Measurements from ENCODE around the gene CTTNBP2.

Gene CTTNBP2

GRCh38 chr7:117782761-117783160 lies 90.5 kb downstream of the CTTNBP2 start:
- Histone ChIP-seq H3K4me1 (ENCODE audit: control insufficient read depth, insufficient read depth, low read length) (no peaks in the 10 kb centered on the region), H3K4me3 (ENCODE audit: low read depth, low read length) (no peak overlapping the region), H3K36me3 (ENCODE audit: control insufficient read depth in 2 of 2, insufficient read depth in 1 of 2, low read length in 2 of 2) (no peaks in the 10 kb centered on the region), H3K9me3 (ENCODE audit: control insufficient read depth, insufficient read depth, low read depth, low read length) (no peaks in the 10 kb centered on the region), H3K27ac (ENCODE audit: extremely low read depth, low read depth, low read length) (no peak overlapping the region)
- ChIA-PET CTCF (no interaction called here), POLR2A (no interaction called here)
- no peak for TF ChIP-seq ZNF223 (tag by site-specific recombination; IDR thresholded peaks at IDR 0.05)
- no peak for TF ChIP-seq YY1 (tag by site-specific recombination; IDR thresholded peaks at IDR 0.05)
- TF ChIP-seq ZNF175 (tag by site-specific recombination; IDR thresholded peaks at IDR 0.05), result no peak
- no peak for TF ChIP-seq ZNF621 (tag by site-specific recombination; IDR thresholded peaks at IDR 0.05)
- no peak for TF ChIP-seq ZNF211 (tag by site-specific recombination; IDR thresholded peaks at IDR 0.05; ENCODE audit: low read depth)
- no peak for TF ChIP-seq ZNF184 (tag by site-specific recombination; IDR thresholded peaks at IDR 0.05)
- no peak for TF ChIP-seq BCL11A (tag by site-specific recombination; IDR thresholded peaks at IDR 0.05; ENCODE audit: low read depth)
- no peak for TF ChIP-seq ZNF148 (tag by site-specific recombination; IDR thresholded peaks at IDR 0.05; ENCODE audit: borderline replicate concordance)
- TF ChIP-seq ZNF830 (tag by site-specific recombination; IDR thresholded peaks at IDR 0.05; ENCODE audit: low read depth), result no peak
- no peak for TF ChIP-seq KLF16 (tag by site-specific recombination; IDR thresholded peaks at IDR 0.05)
- no peak for TF ChIP-seq ZBTB49 (tag by site-specific recombination; IDR thresholded peaks at IDR 0.05; ENCODE audit: low read depth)
- no peak for TF ChIP-seq ZNF660 (tag by site-specific recombination; IDR thresholded peaks at IDR 0.05)
- TF ChIP-seq ZNF366 (tag by site-specific recombination; conservative IDR thresholded peaks at IDR 0.05), result no peak
- TF ChIP-seq SCRT2 (tag by site-specific recombination; IDR thresholded peaks at IDR 0.05), result no peak
- no peak for TF ChIP-seq ZNF239 (tag by site-specific recombination; IDR thresholded peaks at IDR 0.05)

GRCh38 chr7:117781707-117782106 lies 91.5 kb downstream of the CTTNBP2 start:
- no peak overlapping the region for H3K27ac ChIP-seq (ENCODE audit: extremely low read depth, low read depth, low read length)
- no peak overlapping the region for H3K4me3 ChIP-seq (ENCODE audit: low read depth, low read length)
- H3K9me3 ChIP-seq (ENCODE audit: control insufficient read depth, insufficient read depth, low read depth, low read length), result no peaks in the 10 kb centered on the region
- no peaks in the 10 kb centered on the region for H3K4me1 ChIP-seq (ENCODE audit: control insufficient read depth, insufficient read depth, low read length)
- no peaks in the 10 kb centered on the region; a peak in 1 of 3 replicates for H3K36me3 ChIP-seq (ENCODE audit: control insufficient read depth in 2 of 2, insufficient read depth in 1 of 2, low read length in 2 of 2)
- ChIA-PET CTCF (interaction anchor here (1.0 kb wide), 1 partner anchor 86 kb away, joined by 3 read pairs; no protein-coding TSS in a partner anchor), POLR2A (no interaction called here)
- TF ChIP-seq KLF9 (tag by site-specific recombination; IDR thresholded peaks at IDR 0.05; ENCODE audit: low read depth) (no peak), ZNF76 (tag by site-specific recombination; IDR thresholded peaks at IDR 0.05; ENCODE audit: borderline replicate concordance, low read depth) (no peak), ZNF544 (tag by site-specific recombination; IDR thresholded peaks at IDR 0.05) (no peak), ZNF280C (tag by site-specific recombination; IDR thresholded peaks at IDR 0.05) (no peak), ZNF776 (tag by site-specific recombination; IDR thresholded peaks at IDR 0.05; ENCODE audit: borderline replicate concordance) (no peak), ZNF362 (tag by site-specific recombination; IDR thresholded peaks at IDR 0.05) (no peak), ZNF571 (tag by site-specific recombination; IDR thresholded peaks at IDR 0.05) (no peak), ZFP69B (tag by site-specific recombination; IDR thresholded peaks at IDR 0.05) (no peak), ZNF214 (tag by site-specific recombination; IDR thresholded peaks at IDR 0.05; ENCODE audit: borderline replicate concordance) (no peak), ZNF302 (tag by site-specific recombination; IDR thresholded peaks at IDR 0.05; ENCODE audit: low read depth) (no peak), ZNF324 (tag by site-specific recombination; IDR thresholded peaks at IDR 0.05) (no peak), ZNF248 (tag by site-specific recombination; IDR thresholded peaks at IDR 0.05) (no peak)
